Measurements from ENCODE around the gene NPEPL1.

DNA sequence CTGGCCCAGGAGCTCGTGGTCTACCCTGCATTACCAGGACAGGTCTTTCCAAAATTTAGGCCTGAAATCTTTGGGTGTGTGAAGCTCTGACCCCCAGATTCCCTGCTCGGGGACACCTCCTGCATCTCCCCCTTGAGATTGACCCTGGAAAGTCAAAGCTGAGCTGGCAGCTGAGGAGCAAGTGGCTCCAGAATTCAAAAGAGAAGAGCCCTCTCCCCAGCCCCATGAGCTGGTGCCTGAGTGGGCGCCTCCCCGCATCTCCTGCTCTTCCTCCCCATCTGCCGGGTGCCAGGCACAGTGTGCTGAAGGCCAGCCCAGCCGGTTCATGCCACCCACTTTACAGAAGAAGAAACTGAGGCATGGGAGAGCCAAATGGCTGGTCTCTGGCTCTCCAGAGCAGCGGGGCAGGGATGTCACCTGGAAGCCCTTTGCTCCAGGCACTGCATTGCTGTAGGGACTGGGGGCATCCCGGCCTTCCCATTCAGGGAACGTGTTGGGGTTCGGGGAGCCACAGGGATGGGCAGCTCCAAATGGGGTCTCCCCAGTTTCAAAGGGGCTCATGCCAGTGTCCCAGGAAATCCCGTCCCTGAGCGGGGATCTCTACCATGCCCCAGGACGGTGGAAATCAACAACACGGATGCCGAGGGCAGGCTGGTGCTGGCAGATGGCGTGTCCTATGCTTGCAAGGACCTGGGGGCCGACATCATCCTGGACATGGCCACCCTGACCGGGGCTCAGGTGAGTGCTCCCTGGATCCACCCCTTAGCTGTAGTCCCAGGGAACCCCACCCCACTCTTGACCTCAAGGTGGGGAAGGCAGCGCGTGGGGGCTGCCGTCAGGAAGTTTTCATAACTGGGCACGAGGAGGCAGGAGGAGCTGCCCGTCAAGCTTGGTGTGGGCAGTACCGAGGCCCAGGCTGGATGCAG lies 20.5 kb downstream of the NPEPL1 start:
- TF ChIP-seq, protein P1, sequence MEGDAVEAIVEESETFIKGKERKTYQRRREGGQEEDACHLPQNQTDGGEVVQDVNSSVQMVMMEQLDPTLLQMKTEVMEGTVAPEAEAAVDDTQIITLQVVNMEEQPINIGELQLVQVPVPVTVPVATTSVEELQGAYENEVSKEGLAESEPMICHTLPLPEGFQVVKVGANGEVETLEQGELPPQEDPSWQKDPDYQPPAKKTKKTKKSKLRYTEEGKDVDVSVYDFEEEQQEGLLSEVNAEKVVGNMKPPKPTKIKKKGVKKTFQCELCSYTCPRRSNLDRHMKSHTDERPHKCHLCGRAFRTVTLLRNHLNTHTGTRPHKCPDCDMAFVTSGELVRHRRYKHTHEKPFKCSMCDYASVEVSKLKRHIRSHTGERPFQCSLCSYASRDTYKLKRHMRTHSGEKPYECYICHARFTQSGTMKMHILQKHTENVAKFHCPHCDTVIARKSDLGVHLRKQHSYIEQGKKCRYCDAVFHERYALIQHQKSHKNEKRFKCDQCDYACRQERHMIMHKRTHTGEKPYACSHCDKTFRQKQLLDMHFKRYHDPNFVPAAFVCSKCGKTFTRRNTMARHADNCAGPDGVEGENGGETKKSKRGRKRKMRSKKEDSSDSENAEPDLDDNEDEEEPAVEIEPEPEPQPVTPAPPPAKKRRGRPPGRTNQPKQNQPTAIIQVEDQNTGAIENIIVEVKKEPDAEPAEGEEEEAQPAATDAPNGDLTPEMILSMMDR (IDR thresholded peaks at IDR 0.05), result no peak
- no peak for TF ChIP-seq POLR2A (IDR thresholded peaks at IDR 0.05)
- TF ChIP-seq POLR2AphosphoS5 (IDR thresholded peaks at IDR 0.05; ENCODE audit: insufficient read depth in 1 of 2, low read depth in 1 of 2), result no peak
